GM19463 (cell line): ENCODE data around the gene ZNRF3.

ENCODE experiments used
- ATAC-seq: cut with Tn5 transposase; IDR thresholded peaks from one replicate; pipeline ENCODE4 v1.9.1; 2021; ENCODE audit warnings: mild to moderate bottlenecking, moderate library complexity; ENCODE audit not compliant: unreplicated experiment

Gene ZNRF3

GRCh38 chr22:28981818-28982499, 98.6 kb downstream of the ZNRF3 start:
- no peak for ATAC-seq

GRCh38 chr22:28983190-28983589, 99.8 kb downstream of the ZNRF3 start:
- ATAC-seq = no peak

GRCh38 chr22:28983788-28984441, 100.5 kb downstream of the ZNRF3 start:
- ATAC-seq = no peak

- ATAC-seq = no peak
These were observed 101.2 kb downstream of the ZNRF3 start for GRCh38 chr22:28984482-28985158.

- no peak for ATAC-seq
These were observed 102.4 kb downstream of the ZNRF3 start for GRCh38 chr22:28985581-28986290.

- ATAC-seq = no peak
These were observed 103.0 kb downstream of the ZNRF3 start for GRCh38 chr22:28986366-28986765.

GRCh38 chr22:28988457-28988856, 105.1 kb downstream of the ZNRF3 start:
- no peak for ATAC-seq

- ATAC-seq = no peak
These were observed 105.7 kb downstream of the ZNRF3 start for GRCh38 chr22:28989035-28989464.

GRCh38 chr22:28989484-28989883, 106.1 kb downstream of the ZNRF3 start:
- no peak for ATAC-seq

GRCh38 chr22:28989912-28990311, 106.5 kb downstream of the ZNRF3 start:
- ATAC-seq = no peak

- ATAC-seq = no peak
These were observed 109.4 kb downstream of the ZNRF3 start for GRCh38 chr22:28992565-28993356.

GRCh38 chr22:28994522-28994921, 111.2 kb downstream of the ZNRF3 start:
- ATAC-seq = no peak

- ATAC-seq = no peak
These were observed 112.2 kb downstream of the ZNRF3 start for GRCh38 chr22:28995551-28995950.

- no peak for ATAC-seq
These were observed 114.0 kb downstream of the ZNRF3 start for GRCh38 chr22:28997342-28997741.

- ATAC-seq = no peak
These were observed 115.3 kb downstream of the ZNRF3 start for GRCh38 chr22:28998681-28999080.

GRCh38 chr22:28999510-28999909, 116.1 kb downstream of the ZNRF3 start:
- ATAC-seq = no peak

- ATAC-seq = no peak
These were observed 116.7 kb downstream of the ZNRF3 start for GRCh38 chr22:28999919-29000556.

GRCh38 chr22:29000641-29001040, 117.3 kb downstream of the ZNRF3 start:
- no peak for ATAC-seq

GRCh38 chr22:29002603-29003002, 119.2 kb downstream of the ZNRF3 start:
- no peak for ATAC-seq

GRCh38 chr22:29003552-29003951, 120.2 kb downstream of the ZNRF3 start:
- no peak for ATAC-seq
